ENCODE data around the gene CASK. TPM values are rescaled to one million over a fixed set of nuclear protein-coding genes. Genes with fewer than 3 reads are reported as not detected.

CASK gene
- total RNA-seq, 2 experiments from 2014 or later: 27.9 to 28.4 TPM

DNA sequence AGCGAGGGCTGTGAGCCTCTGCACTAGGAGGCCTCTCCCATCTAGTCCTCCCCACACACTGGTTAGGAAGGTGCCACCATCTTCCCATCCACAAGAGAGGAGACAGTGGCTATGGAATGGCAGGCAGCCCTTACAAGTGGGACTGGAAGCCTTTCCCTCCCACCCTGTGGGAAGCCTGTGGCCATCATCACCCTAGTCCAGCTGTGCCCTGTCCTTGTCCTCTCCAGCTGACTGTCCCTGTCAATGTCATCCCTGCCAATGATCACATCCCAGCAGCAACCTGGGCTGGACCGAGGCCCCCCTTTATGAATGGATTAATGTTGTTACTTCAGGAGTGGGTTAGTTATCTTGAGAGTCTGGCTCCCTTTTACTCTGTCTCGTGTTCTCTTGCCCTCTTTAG is 423.4 kb downstream of the CASK start:
- ChIA-PET POLR2A (no interaction called here), CTCF (no interaction called here)

GRCh38 chrX:41499195-41499594 is 424.2 kb downstream of the CASK start:
- POLR2A ChIA-PET: no interaction called here
- CTCF ChIA-PET: no interaction called here

- CTCF ChIA-PET: no interaction called here
- POLR2A ChIA-PET: no interaction called here
Observed at GRCh38 chrX:41491267-41492004, 431.9 kb downstream of the CASK start.

DNA sequence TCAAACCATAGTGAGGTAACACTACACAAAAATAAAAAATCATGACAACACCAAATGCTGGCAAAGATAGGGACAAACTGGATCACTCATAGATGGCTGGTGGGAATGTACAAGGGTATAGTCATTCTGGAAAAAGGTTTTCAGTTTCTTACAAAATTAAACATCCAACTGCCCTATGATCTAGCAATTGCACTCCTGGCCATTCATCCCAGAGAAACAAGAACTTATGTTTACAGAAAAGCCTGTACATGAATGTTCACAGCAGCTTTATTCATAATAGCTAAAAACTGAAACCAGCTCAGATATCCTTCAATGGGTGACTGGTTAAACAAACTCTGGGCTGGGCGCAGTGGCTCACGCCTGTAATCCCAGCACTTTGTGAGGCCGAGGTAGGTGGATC is 432.9 kb downstream of the CASK start:
- ChIA-PET POLR2A (no interaction called here), CTCF (no interaction called here)

GRCh38 chrX:41482154-41482850 is 441.1 kb downstream of the CASK start:
- CTCF ChIA-PET: no interaction called here
- POLR2A ChIA-PET: no interaction called here

- CTCF ChIA-PET: no interaction called here
- POLR2A ChIA-PET: no interaction called here
Observed at GRCh38 chrX:41481264-41482109, 441.9 kb downstream of the CASK start.

DNA sequence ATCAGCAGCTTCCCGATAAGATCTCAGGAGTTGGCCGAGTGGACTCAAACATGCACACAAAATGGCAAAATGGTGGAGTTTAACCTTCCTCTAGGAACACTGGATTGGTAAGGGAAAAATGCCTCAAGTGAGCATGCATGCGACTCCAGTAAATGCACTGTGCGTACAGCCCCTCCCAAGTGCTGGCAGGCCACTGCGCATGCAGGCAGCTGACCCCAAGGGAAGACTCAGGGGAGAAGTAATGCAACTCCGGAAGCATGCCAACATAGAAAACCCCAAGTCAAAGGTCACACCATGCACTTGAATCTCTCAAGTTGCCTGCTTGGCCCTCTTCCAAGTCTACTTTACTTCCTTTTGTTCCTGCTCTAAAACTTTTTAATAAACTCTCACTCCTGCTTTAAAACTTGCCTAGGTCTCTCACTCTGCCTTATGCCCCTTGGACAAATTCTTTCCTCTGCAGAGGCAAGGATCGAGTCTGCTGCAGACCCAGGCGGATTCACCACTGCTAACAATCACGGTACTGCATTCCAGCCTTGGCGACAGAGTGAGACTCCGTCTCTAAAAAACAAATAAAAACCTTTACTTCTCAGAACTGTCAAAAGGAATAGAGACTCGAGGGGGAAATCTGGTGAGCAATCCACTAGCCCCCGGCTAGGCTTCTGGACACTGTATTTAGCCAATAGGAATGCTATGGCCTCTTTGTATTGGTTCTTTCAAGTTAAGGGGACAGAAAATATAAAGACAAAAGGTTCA is 442.7 kb downstream of the CASK start:
- ChIA-PET POLR2A (no interaction called here), CTCF (no interaction called here)

DNA sequence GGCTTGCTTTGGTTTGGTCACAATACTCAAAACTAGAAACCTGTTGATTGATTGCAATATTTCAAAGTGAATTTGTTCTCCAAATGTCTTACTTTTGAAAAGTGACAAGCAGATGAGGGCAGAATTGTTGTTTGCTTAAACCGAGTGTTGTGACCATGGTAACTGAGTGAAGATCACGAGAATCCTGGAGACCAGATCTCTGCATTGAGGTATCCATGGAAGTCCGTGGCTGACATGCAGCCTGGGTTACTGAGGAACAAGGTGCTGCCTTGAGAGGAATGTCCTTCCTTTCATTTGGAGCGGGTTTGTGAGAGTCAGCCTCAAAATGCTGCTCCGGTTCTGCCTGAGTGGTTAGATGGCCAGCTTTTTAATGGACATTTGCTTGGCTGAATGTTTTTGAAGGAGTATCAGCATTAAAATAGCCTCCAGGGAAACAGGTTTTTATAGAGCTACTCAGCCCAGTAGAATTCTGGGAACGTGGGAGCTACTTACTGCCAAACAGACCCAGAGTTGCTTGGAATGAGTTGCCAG is 444.9 kb downstream of the CASK start:
- POLR2A ChIA-PET: no interaction called here
- CTCF ChIA-PET: no interaction called here

- CTCF ChIA-PET: no interaction called here
- POLR2A ChIA-PET: no interaction called here
Observed at GRCh38 chrX:41475591-41476241, 447.6 kb downstream of the CASK start.

GRCh38 chrX:41475191-41475590 is 448.2 kb downstream of the CASK start:
- ChIA-PET CTCF (no interaction called here), POLR2A (no interaction called here)

DNA sequence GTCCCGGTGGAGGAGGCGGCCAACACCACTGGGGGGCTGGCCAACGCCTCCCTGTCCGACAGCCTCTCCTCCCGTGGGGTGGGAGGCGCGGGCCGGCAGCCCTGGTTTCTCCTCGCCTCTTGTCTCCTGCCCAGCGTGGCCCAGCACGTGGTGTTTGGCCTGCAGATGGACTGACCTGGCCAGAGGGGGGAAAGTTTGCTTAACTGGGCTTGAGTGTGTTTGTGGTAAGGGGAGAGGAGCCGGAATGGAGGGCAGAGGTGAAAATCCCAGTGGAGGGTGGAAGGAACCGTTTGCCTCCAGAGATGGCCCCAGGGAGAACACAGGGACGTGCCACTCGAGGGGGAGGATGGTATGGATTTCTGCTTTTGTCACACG is 448.6 kb downstream of the CASK start:
- CTCF ChIA-PET: no interaction called here
- POLR2A ChIA-PET: no interaction called here

GRCh38 chrX:41473936-41474725 is 449.2 kb downstream of the CASK start:
- ChIA-PET CTCF (no interaction called here), POLR2A (no interaction called here)

- ChIA-PET POLR2A (no interaction called here), CTCF (no interaction called here)
Observed at GRCh38 chrX:41472231-41472815, 451.0 kb downstream of the CASK start.

DNA sequence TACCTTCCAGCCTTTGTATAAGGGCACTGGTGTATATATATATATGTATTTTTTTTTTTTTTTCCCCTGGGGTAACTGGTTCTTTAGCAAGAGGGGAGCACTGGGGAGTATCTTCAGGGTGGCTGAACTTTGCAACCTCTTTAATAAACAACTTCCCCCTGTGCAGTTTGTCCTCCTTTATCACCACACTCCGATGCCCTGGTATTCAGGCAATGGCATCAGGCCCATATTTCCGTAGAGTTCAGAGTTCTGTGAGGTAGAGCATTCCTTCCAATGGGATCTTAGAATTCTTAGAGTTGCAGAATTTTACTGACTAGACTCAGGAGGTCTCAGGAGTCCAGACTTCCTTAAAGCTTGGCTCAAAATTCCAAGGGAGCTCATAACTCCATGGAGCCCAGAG is 451.6 kb downstream of the CASK start:
- ChIA-PET CTCF (no interaction called here), POLR2A (no interaction called here)

- POLR2A ChIA-PET: no interaction called here
- CTCF ChIA-PET: no interaction called here
Observed at GRCh38 chrX:41470706-41471105, 452.6 kb downstream of the CASK start.

DNA sequence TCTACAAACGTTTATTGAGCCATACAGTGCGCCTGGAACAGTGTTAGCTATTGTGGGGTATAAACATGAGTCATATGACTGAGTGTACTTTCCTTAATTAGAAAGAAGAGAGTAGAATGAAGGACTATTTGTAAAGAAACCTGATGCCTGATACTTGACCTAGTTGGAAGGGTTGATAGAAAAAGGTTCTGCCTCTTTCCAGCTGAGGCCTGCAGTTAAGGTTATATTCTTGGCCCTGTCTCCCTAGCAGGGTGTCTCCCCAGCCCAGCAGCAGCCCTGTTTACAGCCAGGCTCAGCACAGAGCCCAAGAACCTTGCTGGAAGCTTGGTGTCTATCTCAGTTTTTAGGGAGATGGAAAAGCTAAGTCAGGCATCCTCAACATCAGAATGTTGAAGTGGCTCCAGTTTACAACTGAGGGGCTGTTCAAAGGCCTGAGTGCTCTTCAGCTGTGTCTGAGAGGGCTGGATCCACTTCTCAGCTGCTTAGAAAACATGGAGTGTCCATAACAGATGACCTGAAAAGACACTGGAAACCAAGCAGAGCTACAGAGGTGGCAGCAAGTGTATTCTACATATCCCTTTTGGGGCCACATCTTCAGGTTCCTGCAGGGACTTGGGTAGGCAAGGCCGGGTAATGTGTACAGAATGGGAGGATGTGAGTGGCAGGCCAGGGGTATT is 454.6 kb downstream of the CASK start:
- ChIA-PET POLR2A (no interaction called here), CTCF (no interaction called here)
